Measurements from ENCODE around the gene MSH5. TPM values are rescaled to one million over a fixed set of nuclear protein-coding genes. Genes with fewer than 3 reads are reported as not detected.

Gene MSH5
- total RNA-seq, 4 donors from 2014 or later = 4.0 to 6.4 (median 4.5) TPM

GRCh38 chr6:31711233-31711632 lies 28.6 kb upstream of the MSH5 start:
- no peak for TF ChIP-seq POLR2AphosphoS5 (IDR thresholded peaks at IDR 0.05)
- no peak for TF ChIP-seq CTCF (IDR thresholded peaks at IDR 0.05)
- H3K9me3 ChIP-seq = no peaks in the 10 kb centered on the region
- no peaks in the 10 kb centered on the region for H3K36me3 ChIP-seq
- H3K4me3 ChIP-seq = no peak overlapping the region
- H3K27me3 ChIP-seq = peaks cover 0 to 6% (median 0%) of the 10 kb centered on the region in 4 donors
- 78% methylated on average over 5 of the region's 8 CpGs for WGBS
- intact Hi-C loops (cut with DNase I) = no loop called here
- DNase-seq (ENCODE audit: extremely low spot score) = no peak
- H3K27ac ChIP-seq (replicated peaks in 1 of 4) = no peak overlapping the region
- H3K4me1 ChIP-seq = no peaks in the 10 kb centered on the region

GRCh38 chr6:31712296-31712695 lies 27.5 kb upstream of the MSH5 start:
- WGBS = 98% methylated on average over 7 of the region's 8 CpGs
- Histone ChIP-seq H3K9me3 (no peaks in the 10 kb centered on the region), H3K27me3 (peaks cover 0 to 6% (median 0%) of the 10 kb centered on the region in 4 donors), H3K27ac (replicated peaks in 1 of 4) (no peak overlapping the region), H3K4me3 (no peak overlapping the region), H3K4me1 (no peaks in the 10 kb centered on the region), H3K36me3 (no peaks in the 10 kb centered on the region)
- no peak for DNase-seq (ENCODE audit: extremely low spot score)
- TF ChIP-seq CTCF (IDR thresholded peaks at IDR 0.05) (no peak), POLR2A (IDR thresholded peaks at IDR 0.05; ENCODE audit: low read depth) (no peak), POLR2AphosphoS5 (IDR thresholded peaks at IDR 0.05) (no peak), EP300 (IDR thresholded peaks at IDR 0.05) (no peak)
- intact Hi-C loops (cut with DNase I) = no loop called here

- Histone ChIP-seq H3K4me3 (no peak overlapping the region), H3K27me3 (peaks cover 0 to 6% (median 0%) of the 10 kb centered on the region in 4 donors), H3K36me3 (no peaks in the 10 kb centered on the region), H3K27ac (replicated peaks in 1 of 4) (no peak overlapping the region), H3K9me3 (no peaks in the 10 kb centered on the region), H3K4me1 (no peaks in the 10 kb centered on the region)
- TF ChIP-seq CTCF (IDR thresholded peaks at IDR 0.05) (no peak), POLR2AphosphoS5 (IDR thresholded peaks at IDR 0.05) (no peak), POLR2A (IDR thresholded peaks at IDR 0.05; ENCODE audit: low read depth) (no peak), EP300 (IDR thresholded peaks at IDR 0.05) (no peak)
- DNase-seq (ENCODE audit: extremely low spot score) = no peak
- intact Hi-C loops (cut with DNase I) = no loop called here
- 71% methylated on average over 4 of the region's 4 CpGs for WGBS
These were observed 26.3 kb upstream of the MSH5 start for GRCh38 chr6:31713465-31713864.

GRCh38 chr6:31713991-31714684 lies 25.7 kb upstream of the MSH5 start:
- Histone ChIP-seq H3K4me3 (no peak overlapping the region), H3K27me3 (peaks cover 0 to 6% (median 0%) of the 10 kb centered on the region in 4 donors), H3K4me1 (no peaks in the 10 kb centered on the region), H3K27ac (replicated peaks in 1 of 4) (no peak overlapping the region), H3K36me3 (no peaks in the 10 kb centered on the region), H3K9me3 (no peaks in the 10 kb centered on the region)
- intact Hi-C loops (cut with DNase I) = no loop called here
- TF ChIP-seq CTCF (IDR thresholded peaks at IDR 0.05) (no peak), EP300 (IDR thresholded peaks at IDR 0.05) (no peak), POLR2AphosphoS5 (IDR thresholded peaks at IDR 0.05) (no peak), POLR2A (IDR thresholded peaks at IDR 0.05; ENCODE audit: low read depth) (no peak)
- DNase-seq (ENCODE audit: extremely low spot score) = no peak
- WGBS = 52% methylated on average over 5 of the region's 5 CpGs

Data from esophagus muscularis mucosa (tissue), 4 donors.